Esophagus squamous epithelium (tissue), 5 donors: Measurements from ENCODE around the gene SNTB2. TPM values are rescaled to one million over a fixed set of nuclear protein-coding genes. Genes with fewer than 3 reads are reported as not detected.

Experiments used
- DNase-seq: peaks from one replicate; lab custom pipeline; 2025; lab: John Stamatoyannopoulos, UW
- H3K27ac ChIP-seq, 4 donors: fragments of 200-600 bp; sonication (generic); one replicate each; pipeline ENCODE4 v1.5.1; 2016 to 2019; ENCODE audit warnings: mild to moderate bottlenecking in 1 of 4
- H3K27me3 ChIP-seq, 4 donors: fragments of 200-600 bp; sonication (generic); 1 replicate in 3 of 4; 2 replicates in 1 of 4; pipeline versions ENCODE4 v1.5.1 to v1.6.0; 2017 to 2021; ENCODE audit warnings: antibody characterized with exemption in 1 of 4
- H3K36me3 ChIP-seq, 3 donors: fragments of 200-600 bp; sonication (generic); one replicate each; pipeline ENCODE4 v1.5.1; 2016 to 2019
- H3K4me1 ChIP-seq, 3 donors: fragments of 200-600 bp; sonication (generic); one replicate each; pipeline ENCODE4 v1.5.1; 2017 to 2019
- H3K4me3 ChIP-seq, 4 donors: fragments of 200-600 bp; sonication (generic); 1 replicate in 3 of 4; 2 replicates in 1 of 4; pipeline ENCODE4 v1.5.1; 2016 to 2019; ENCODE audit warnings: mild to moderate bottlenecking in 2 of 4, moderate library complexity in 1 of 4
- H3K9me3 ChIP-seq, 3 donors: fragments of 200-600 bp; sonication (generic); one replicate each; pipeline ENCODE4 v1.5.1; 2016 to 2019
- POLR2A ChIP-seq, 4 donors: fragments of 450-650 bp; IDR thresholded peaks; one replicate each; pipeline ENCODE4 v1.6.1; 2017; ENCODE audit warnings: antibody characterized with exemption in 4 of 4, mild to moderate bottlenecking in 4 of 4, moderate library complexity in 3 of 4
- WGBS, 2 donors: methylation state at CpG; one replicate each; pipeline ENCODE4 v1.1.5; 2018; 5-methylcytosine and 5-hydroxymethylcytosine counted together
- intact Hi-C: fragments of 100-400 bp; cut with DNase I; formaldehyde crosslinking; loops from one replicate; pipeline ENCODE4 v1.15.0; 2022
- total RNA-seq, 4 donors: library from RNA; depleted of rRNA; stranded (reverse); fragments of >200 nt; gene quantifications; one replicate each; pipeline ENCODE4 v1.1.0, GENCODE V29; 2016
- TF ChIP-seq, protein P1 (sequence below), 6 experiments: fragments of 450-650 bp in 4 of 6; fragments of 200-600 bp in 2 of 6; sonication (generic) in 2 of 6; IDR thresholded peaks; one replicate each; pipeline ENCODE4 v1.5.1; 2016 to 2019; ENCODE audit warnings: antibody characterized with exemption in 6 of 6, mild to moderate bottlenecking in 4 of 6, moderate library complexity in 4 of 6
- donor health status: DM: yes; HTN: yes; CAD: no.

The SNTB2 gene
- total RNA-seq, 4 donors from 2014 or later = 25.5 to 49.6 (median 25.9) TPM

DNA sequence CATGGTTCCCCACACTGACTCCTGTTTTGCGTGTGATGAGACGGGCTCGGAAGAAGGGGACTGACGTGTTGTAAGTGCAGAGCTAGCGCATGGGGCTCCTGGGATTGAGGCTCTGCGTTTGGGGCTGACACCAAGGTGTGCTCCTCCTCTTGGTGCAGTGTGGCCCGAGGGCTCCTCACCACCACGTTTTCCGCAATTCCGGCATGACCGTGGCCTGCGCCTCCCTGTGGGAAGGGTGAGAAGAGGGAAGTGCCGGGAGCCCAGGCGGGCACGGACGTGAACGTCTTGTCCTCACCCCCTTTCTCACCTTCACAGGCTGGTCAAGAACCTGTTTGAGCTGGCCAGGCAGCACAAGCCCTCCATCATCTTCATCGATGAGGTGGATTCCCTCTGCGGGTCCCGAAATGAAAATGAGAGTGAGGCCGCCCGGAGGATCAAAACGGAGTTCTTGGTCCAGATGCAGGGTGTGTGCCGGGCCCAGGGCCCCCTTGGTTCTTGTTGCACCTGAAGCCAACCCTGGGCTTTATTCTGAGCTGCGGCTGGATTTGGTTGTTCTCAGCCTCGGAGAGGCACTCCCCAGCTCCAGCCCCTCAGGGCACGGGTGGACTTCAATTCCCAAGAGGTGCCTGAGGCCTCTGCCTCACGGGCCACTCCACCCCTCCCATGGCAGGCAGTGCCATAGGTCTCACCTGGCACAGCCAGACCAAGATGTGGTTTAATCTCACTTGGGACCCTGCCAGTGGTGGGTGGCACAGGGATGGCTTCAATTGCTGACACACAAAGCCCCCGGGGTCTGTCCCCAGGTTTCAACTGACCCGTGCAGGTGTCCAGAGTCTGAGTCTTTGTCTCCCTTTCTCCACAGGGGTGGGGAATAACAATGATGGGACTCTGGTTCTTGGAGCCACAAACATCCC lies 133.1 kb downstream of the SNTB2 start:
- H3K9me3 ChIP-seq = no peaks in the 10 kb centered on the region
- WGBS, 2 donors = 84 to 89% methylated on average over 7 to 18 of the region's 30 CpGs

DNA sequence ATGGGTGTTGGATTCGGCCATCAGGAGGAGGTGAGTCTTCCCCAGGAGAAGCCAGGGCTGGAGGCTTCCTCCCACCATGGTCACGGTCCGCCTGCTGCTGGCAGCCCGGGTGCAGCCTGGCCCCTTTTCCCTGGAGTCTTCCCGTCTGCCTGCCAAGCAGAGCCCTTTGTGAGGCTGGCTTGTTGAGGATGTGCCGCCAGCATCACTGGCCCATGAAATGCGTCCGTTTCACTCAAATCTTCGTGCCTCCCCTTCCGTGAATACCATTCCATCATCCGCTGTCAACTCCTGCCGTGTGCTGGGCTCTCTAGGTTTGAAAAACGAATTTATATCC lies 133.7 kb downstream of the SNTB2 start:
- DNase-seq = no peak
- intact Hi-C loops = no loop called here
- no peak overlapping the region for H3K27ac ChIP-seq
- H3K36me3 ChIP-seq = peaks cover 60 to 100% (median 82%) of the 10 kb centered on the region in 3 donors
- H3K4me1 ChIP-seq = peaks cover 0 to 19% (median 3%) of the 10 kb centered on the region in 3 donors
- H3K9me3 ChIP-seq = no peaks in the 10 kb centered on the region
- no peak for TF ChIP-seq POLR2A (IDR thresholded peaks at IDR 0.05)
- TF ChIP-seq, protein P1, sequence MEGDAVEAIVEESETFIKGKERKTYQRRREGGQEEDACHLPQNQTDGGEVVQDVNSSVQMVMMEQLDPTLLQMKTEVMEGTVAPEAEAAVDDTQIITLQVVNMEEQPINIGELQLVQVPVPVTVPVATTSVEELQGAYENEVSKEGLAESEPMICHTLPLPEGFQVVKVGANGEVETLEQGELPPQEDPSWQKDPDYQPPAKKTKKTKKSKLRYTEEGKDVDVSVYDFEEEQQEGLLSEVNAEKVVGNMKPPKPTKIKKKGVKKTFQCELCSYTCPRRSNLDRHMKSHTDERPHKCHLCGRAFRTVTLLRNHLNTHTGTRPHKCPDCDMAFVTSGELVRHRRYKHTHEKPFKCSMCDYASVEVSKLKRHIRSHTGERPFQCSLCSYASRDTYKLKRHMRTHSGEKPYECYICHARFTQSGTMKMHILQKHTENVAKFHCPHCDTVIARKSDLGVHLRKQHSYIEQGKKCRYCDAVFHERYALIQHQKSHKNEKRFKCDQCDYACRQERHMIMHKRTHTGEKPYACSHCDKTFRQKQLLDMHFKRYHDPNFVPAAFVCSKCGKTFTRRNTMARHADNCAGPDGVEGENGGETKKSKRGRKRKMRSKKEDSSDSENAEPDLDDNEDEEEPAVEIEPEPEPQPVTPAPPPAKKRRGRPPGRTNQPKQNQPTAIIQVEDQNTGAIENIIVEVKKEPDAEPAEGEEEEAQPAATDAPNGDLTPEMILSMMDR (IDR thresholded peaks at IDR 0.05) = no peak
- WGBS, 2 donors = 87% methylated on average over 12 to 13 of the region's 13 CpGs
- H3K4me3 ChIP-seq = no peak overlapping the region
- H3K27me3 ChIP-seq = no peaks in the 10 kb centered on the region

More for the DNA sequence above, 133.1 kb downstream of the SNTB2 start:
- peaks cover 65 to 100% (median 82%) of the 10 kb centered on the region in 3 donors for H3K36me3 ChIP-seq
- H3K4me1 ChIP-seq = peaks cover 0 to 19% (median 8%) of the 10 kb centered on the region in 3 donors
- TF ChIP-seq POLR2A (IDR thresholded peaks at IDR 0.05) = no peak
- TF ChIP-seq, protein P1 (IDR thresholded peaks at IDR 0.05) = no peak
- no peak for DNase-seq
- H3K27ac ChIP-seq = no peak overlapping the region
- no peaks in the 10 kb centered on the region for H3K27me3 ChIP-seq
- intact Hi-C loops = no loop called here
- no peak overlapping the region for H3K4me3 ChIP-seq

DNA sequence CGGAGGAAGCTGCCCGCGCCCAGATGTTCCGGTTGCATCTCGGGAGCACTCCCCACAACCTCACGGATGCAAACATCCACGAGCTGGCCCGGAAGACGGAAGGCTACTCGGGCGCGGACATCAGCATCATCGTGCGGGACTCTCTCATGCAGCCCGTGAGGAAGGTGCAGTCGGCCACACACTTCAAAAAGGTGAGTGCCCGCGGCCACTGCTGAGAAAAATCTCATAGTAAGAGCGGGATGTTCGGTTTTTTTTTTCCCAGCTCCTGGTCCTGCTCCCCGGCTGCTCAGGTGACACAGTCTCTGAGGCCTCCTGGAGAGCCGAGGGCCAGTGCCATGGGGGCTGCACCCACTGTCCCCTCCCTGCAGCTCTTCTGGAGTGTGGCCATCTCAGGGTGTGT lies 134.1 kb downstream of the SNTB2 start:
- Histone ChIP-seq H3K27ac (no peak overlapping the region), H3K4me1 (peaks cover 0 to 23% (median 3%) of the 10 kb centered on the region in 3 donors), H3K36me3 (peaks cover 58 to 100% (median 80%) of the 10 kb centered on the region in 3 donors), H3K27me3 (no peaks in the 10 kb centered on the region), H3K4me3 (no peak overlapping the region), H3K9me3 (no peaks in the 10 kb centered on the region)
- 88 to 90% methylated on average over 15 to 19 of the region's 22 CpGs for WGBS, 2 donors
- TF ChIP-seq, protein P1 (IDR thresholded peaks at IDR 0.05) = no peak
- no peak for TF ChIP-seq POLR2A (IDR thresholded peaks at IDR 0.05)
- intact Hi-C loops = no loop called here
- DNase-seq = no peak

DNA sequence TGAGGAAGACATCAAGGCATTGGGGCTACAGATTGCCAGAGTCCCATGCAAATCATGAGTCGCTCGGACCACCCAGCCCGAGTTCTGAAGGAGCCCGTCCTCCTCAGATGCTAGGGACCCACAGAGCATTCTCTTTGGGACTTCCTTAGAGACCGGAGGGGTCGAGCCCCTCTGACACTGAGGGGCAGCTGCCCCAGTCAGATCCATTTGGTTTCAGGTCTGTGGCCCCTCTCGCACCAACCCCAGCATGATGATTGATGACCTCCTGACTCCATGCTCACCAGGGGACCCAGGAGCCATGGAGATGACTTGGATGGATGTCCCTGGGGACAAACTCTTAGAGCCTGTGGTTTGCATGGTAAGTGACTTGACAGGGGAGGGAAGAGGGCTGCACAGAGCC lies 135.4 kb downstream of the SNTB2 start:
- 67% methylated on average over 1 of the region's 7 CpGs; no CpG with 5 or more reads in 1 of the 2 donors for WGBS, 2 donors
- intact Hi-C loops = no loop called here
- peaks cover 0 to 36% (median 12%) of the 10 kb centered on the region in 3 donors for H3K4me1 ChIP-seq
- H3K27ac ChIP-seq = no peak overlapping the region
- DNase-seq = no peak
- no peaks in the 10 kb centered on the region for H3K9me3 ChIP-seq
- no peaks in the 10 kb centered on the region for H3K27me3 ChIP-seq
- peaks cover 51 to 100% (median 72%) of the 10 kb centered on the region in 3 donors for H3K36me3 ChIP-seq
- H3K4me3 ChIP-seq = no peak overlapping the region
- no peak for TF ChIP-seq POLR2A (IDR thresholded peaks at IDR 0.05)
- TF ChIP-seq, protein P1 (IDR thresholded peaks at IDR 0.05) = no peak

DNA sequence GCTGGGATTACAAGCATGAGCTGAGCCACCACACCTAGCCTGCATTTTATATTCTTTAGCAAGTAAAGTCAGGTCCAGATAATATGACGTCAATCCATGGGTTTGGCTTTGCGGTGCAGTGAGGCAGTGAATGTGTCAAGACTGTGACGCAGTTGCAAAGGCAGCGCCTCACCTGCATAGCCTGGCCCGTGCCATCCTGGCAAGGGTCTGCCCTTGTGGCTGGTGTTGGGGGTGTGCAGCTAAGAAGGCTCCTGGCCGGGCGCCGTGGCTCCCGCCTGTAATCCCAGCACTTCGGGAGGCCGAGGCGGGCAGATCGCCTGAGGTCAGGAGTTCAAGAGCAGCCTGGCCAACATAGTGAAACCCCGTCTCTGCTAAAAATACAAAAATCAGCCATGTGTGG lies 136.5 kb downstream of the SNTB2 start:
- TF ChIP-seq POLR2A (IDR thresholded peaks at IDR 0.05) = no peak
- TF ChIP-seq, protein P1 (IDR thresholded peaks at IDR 0.05) = no peak
- DNase-seq = no peak
- H3K27me3 ChIP-seq = no peaks in the 10 kb centered on the region
- no peaks in the 10 kb centered on the region for H3K9me3 ChIP-seq
- WGBS, 2 donors = 93 to 100% methylated on average over 3 to 5 of the region's 14 CpGs
- H3K27ac ChIP-seq = no peak overlapping the region
- H3K36me3 ChIP-seq = peaks cover 46 to 99% (median 65%) of the 10 kb centered on the region in 3 donors
- no peak overlapping the region for H3K4me3 ChIP-seq
- intact Hi-C loops = no loop called here
- peaks cover 3 to 46% (median 21%) of the 10 kb centered on the region in 3 donors for H3K4me1 ChIP-seq
